ENCODE data around the gene PODXL2.

GRCh38 chr3:127702151-127702578 lies 73.2 kb downstream of the PODXL2 start:
- TF ChIP-seq CTCF (IDR thresholded peaks at IDR 0.05) (no peak), POLR2A (IDR thresholded peaks at IDR 0.05) (no peak)
